ENCODE data around the gene DTX1.
A peak's percentile ranks its signal among the peaks of the same experiment; 100 is the strongest.

Gene DTX1

DNA sequence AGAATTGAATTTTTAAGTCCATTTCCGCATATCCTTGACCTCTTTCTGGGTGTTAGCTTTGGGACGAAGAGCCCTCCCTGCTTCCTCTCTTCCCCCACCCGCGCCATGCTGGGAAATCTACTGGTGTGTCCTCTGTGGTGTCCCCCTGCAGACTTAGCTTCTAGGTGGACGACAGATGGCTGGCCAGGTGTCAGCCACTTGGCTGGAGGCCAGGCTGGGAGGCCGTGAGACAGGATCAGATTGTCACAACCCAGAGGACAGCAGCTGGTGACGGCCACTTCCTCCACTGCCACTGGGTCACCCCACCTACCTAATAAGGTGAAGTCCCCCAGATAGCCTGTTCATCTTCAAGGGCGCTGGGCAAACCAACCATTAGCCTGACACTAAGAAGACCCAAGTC, 13.3 kb upstream of the DTX1 start:
- no peak for DNase-seq (ENCODE audit: low read depth)
- no peak for TF ChIP-seq CTCF (IDR thresholded peaks at IDR 0.05; ENCODE audit: low read length, missing control alignments)
- H3K4me3 ChIP-seq (replicated peaks; ENCODE audit: low read depth, low read length): no peak overlapping the region

- no peak overlapping the region for H3K4me3 ChIP-seq (replicated peaks; ENCODE audit: low read depth, low read length)
- no peak for TF ChIP-seq CTCF (IDR thresholded peaks at IDR 0.05; ENCODE audit: low read length, missing control alignments)
- no peak for DNase-seq (ENCODE audit: low read depth)
Measured at GRCh38 chr12:113044516-113044915, 12.0 kb upstream of the DTX1 start.

- H3K4me3 ChIP-seq (replicated peaks; ENCODE audit: low read depth, low read length): no peak overlapping the region
- DNase-seq (ENCODE audit: low read depth): peak; percentile 78
- peak; percentile 76 for TF ChIP-seq CTCF (IDR thresholded peaks at IDR 0.05; ENCODE audit: low read length, missing control alignments)
Measured at GRCh38 chr12:113048716-113049127, 7.8 kb upstream of the DTX1 start.

DNA sequence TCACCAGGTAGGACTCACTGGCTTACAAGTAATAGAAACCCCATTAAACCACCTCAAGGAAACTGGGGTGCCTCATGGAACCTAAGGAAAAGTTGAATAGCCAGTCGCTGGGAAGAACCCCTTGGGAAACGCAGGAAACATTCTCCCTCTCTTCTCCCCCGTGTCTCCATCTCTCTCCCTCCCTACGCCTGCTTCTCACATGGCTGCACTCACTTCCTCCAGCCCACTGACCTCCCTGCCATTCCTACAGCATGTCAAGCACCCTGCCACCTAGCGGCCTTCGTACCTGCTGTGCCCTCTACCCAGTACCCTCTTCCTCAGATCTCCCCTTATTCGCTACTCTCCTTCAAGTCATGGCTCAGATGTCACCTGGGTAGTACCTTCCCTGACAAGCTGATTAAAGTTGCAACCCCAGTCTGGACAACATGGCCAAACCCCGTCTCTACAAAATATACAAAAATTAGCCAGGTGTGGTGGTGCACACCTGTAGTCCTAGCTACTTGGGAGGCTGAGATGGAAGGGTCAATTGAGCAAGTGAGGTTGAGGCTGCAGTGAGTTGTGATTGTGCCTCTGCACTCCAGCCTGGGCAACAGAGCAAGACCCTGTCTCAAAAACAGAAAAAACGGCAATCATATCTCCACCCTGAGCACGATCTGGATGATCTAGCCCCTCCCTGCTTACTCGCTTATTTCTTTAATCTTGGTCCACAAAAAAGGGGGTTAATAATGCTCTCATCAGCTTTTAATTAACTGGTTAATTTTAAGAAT, 6.4 kb upstream of the DTX1 start:
- peak; percentile 23 for DNase-seq (ENCODE audit: low read depth)
- TF ChIP-seq CTCF (IDR thresholded peaks at IDR 0.05; ENCODE audit: low read length, missing control alignments): peak; percentile 34
- H3K4me3 ChIP-seq (replicated peaks; ENCODE audit: low read depth, low read length): no peak overlapping the region

- TF ChIP-seq CTCF (IDR thresholded peaks at IDR 0.05; ENCODE audit: low read length, missing control alignments): no peak
- H3K4me3 ChIP-seq (replicated peaks; ENCODE audit: low read depth, low read length): no peak overlapping the region
- no peak for DNase-seq (ENCODE audit: low read depth)
Measured at GRCh38 chr12:113050795-113051194, 5.7 kb upstream of the DTX1 start.

- no peak for DNase-seq (ENCODE audit: low read depth)
- TF ChIP-seq CTCF (IDR thresholded peaks at IDR 0.05; ENCODE audit: low read length, missing control alignments): no peak
Measured at GRCh38 chr12:113051759-113052158, 4.8 kb upstream of the DTX1 start.

DNA sequence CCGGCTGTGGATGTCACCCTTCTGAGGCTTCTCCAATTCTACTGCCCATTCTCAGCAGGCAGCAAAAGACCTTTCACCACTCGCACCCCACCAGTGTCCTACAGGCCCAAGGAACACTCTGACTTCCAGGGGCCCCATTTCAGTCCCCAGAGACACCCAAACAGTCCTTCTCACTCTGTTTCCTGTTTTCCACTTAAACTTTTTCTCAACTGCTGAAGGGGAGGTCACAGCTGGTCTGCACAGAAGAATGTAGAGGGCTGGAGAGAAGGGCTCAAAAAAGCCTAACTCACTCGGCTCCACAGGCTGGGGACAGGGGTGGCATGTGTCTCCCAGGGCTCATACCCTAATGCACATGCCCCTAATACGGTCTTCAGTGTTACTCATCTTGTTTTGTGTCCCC, 4.2 kb upstream of the DTX1 start:
- no peak overlapping the region for H3K4me3 ChIP-seq (replicated peaks; ENCODE audit: low read depth, low read length)
- TF ChIP-seq CTCF (IDR thresholded peaks at IDR 0.05; ENCODE audit: low read length, missing control alignments): no peak
- DNase-seq (ENCODE audit: low read depth): no peak

More at GRCh38 chr12:113051759-113052158, 4.8 kb upstream of the DTX1 start:
- no peak overlapping the region for H3K4me3 ChIP-seq (replicated peaks; ENCODE audit: low read depth, low read length)
